Right hindlimb (tissue), 1 donor: ENCODE measurements around the gene RAE1.

Experiments
- DNase-seq: peaks from one replicate; pipeline ENCODE4 v3.0.0-alpha.2; 2018

Gene RAE1

DNA sequence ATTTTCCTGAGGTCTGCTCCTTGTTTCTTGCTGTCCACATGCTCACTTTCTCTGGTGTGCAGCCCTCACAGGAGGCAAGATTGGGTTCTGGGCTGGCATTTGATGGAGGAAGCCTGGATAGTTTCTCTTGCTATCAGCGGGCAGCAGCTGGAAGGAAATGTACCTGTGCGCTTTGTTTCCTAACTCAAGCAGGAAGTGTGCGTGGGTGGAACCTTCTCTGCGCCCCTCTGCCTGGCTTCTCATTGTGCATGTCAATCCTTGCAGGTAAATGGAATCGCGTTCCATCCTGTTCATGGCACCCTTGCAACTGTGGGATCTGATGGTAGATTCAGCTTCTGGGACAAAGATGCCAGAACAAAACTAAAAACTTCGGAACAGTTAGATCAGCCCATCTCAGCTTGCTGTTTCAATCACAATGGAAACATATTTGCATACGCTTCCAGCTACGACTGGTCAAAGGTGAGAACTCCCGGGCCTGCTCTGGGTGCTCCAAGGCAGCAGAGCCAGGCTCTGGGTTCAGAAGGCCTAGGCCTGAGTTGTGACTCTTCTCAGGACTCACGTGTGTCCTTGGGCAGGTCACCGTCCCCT, 23.4 kb downstream of the RAE1 start:
- DNase-seq: no peak

GRCh38 chr20:57374931-57375651, 24.0 kb downstream of the RAE1 start:
- DNase-seq: no peak

DNA sequence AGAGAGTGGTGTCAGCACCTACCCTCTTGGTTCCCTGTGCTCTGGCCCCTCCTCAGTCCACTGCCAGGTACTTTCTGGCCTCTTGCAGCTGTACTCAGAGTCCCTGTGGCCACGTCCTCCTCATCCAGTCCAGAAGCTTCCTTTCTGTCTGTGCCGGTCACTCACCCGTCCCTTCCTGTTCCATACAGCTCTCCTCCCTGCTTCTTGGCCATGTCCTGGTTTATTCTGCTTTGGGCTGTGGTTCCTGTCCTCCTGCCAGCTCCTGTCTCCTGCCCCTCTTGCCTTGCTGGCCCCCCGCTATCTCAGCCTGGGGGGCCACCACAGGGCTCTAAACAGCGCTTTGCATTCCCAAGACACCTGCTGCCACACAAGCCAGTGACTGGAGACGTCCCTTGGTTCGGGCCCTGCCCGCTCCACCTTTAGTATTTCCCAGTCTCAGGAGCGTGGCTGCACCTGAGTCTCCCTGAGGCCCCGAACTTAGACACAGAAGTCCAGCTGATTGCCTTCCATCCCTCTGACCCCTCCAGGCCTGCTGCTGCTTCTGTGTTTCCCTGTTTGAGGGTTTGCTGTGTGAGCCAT, 24.7 kb downstream of the RAE1 start:
- no peak for DNase-seq

- DNase-seq: no peak
Measured at GRCh38 chr20:57377350-57377749, 26.3 kb downstream of the RAE1 start.

DNA sequence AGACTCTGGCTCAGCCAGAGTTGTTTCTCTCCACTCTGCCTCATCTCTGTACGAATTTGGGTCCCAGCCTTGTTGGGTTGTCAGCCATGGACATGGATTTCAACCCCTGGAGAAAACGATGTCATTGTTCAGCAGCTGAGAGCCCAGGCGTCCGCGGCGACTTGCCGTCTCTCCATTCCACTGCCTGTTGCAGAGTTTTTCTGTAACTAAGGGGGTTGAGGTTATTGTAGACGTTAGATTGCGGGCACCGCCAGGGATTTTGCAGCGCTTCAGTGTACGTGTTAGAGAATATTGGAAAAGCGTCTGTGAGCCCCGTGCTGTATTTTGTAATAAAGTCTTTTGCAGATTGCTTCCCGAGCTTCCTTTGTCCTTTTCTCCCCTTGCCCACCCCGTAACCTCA, 27.1 kb downstream of the RAE1 start:
- no peak for DNase-seq

DNA sequence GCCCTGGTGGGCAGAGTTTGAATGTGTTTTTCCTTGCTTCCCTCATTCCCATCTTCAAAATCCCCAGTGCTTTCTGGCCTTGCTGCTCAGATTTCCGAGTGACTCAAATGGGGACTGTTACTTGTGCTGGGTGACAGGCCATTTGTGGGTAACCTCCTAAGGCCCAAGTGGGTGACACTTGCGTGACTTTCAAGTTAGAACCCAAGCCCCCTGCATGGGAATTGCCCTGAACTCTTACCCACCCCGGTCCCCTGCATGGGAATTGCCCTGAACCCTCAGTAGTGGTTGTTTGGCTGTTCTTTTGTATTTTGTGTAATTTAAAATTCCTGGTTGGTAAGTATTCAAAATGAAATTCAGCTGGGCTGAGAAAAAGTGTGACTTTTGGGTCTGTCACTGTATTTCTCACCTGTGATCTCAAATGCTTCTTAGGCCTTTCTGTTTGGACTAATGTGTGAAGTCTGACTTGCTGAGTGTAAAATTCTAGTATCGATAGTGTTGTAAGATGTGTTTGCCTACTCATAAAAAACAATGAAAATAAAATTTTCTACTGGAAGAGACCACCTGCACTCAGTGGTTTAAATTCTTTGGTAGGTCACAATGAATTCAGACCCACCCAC, 27.7 kb downstream of the RAE1 start:
- DNase-seq: no peak

DNA sequence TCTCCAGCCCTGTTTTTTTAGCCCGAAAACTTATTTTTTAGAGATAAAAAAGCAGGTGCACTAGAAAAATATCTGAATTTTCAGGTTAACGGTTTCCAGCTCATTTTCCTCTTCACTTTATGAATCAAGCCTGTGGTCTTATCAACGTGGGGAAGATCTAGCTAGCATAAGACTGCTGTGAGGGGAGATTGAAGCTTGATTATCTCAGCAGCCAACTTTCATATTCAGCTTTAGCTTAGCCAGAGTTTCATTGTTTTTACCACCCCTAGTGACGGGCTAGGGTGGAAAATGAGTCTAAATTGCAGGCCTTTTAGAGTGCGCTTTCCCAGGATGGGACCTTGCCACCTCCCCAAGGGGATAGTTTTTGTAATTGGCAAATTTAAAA, 28.2 kb downstream of the RAE1 start:
- no peak for DNase-seq

- no peak for DNase-seq
Measured at GRCh38 chr20:57380081-57380750, 29.2 kb downstream of the RAE1 start.

DNA sequence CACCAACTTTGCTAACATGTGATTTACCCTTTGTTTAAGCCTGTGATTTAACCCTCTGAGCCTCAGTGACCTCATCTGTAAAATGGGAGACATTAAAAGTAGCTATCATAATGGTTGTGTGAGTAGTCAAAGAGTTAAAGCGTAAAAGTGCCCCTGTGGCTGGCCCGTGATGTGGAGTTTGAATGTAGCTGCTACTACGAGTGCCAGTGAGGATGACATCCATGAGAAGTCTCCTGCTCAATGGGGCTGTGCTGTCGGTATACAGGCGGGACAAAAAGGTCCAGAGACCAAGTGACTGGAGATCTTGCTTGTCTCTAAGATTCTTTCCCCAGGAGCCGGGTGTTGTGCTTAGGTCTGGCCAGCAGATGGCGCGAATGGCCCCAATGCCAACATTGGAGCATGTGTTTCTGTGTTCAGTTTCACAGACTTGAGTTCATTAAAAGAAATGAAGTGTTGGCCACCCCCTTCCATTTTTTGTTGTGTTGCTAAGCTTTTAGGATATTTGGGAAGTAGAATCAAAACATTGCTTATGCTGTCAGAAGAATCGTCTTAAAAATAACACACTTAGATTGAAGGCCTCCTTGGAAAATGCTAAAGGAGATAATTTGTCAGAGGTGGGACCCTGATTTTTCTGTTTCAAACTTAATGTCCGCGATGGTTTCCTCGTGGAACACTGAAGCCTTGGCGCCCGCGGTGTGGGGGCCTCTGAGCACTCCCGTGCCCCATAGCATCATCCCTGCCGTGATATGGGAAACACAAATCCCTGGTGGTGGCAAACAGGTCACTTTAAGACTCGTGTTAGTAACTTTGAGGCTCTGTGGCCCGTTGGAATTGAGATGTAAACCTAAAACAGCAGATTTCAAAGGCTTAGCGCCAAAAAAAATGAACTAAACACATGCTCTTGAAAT, 30.8 kb downstream of the RAE1 start:
- peak; percentile 86 for DNase-seq

DNA sequence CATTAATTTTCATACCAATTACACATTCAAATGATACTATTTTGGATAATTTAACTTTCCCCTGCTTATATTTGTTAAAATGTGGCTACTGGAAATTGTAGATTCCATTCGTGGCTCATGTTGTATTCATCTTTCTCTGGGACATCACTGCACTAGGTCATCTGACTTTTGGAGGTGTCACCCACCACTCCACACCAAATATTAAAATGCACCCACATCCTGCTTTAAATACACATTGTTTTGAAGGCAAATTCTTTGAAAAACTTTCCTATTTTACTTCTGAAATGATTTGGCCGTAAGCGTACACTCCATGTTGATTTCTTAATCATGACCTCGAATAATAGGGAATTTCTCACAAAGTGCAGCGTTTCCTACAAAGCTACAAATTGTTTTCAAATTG, 31.5 kb downstream of the RAE1 start:
- DNase-seq: no peak

GRCh38 chr20:57383447-57384347, 32.6 kb downstream of the RAE1 start:
- DNase-seq: no peak

DNA sequence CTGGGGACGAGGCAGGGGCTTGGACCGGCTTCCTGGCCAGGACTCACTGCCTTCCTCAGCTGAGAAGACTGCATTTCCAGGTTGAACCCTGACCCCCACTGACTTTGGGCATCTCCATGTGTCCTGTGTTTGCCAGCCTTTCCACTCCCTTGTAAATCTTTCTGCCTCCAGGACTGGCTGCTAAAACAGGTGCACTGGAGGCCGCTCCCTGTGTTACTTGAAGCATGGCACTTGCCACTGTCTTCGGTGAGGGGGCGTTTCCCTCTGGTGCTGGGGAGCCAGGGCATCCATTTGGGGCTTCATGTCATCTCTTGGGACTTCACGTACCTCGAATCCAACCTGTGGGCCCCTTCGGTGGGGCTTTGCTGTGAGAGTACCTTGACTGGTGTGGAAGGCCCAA, 33.4 kb downstream of the RAE1 start:
- no peak for DNase-seq

- DNase-seq: no peak
Measured at GRCh38 chr20:57384953-57385761, 34.1 kb downstream of the RAE1 start.

DNA sequence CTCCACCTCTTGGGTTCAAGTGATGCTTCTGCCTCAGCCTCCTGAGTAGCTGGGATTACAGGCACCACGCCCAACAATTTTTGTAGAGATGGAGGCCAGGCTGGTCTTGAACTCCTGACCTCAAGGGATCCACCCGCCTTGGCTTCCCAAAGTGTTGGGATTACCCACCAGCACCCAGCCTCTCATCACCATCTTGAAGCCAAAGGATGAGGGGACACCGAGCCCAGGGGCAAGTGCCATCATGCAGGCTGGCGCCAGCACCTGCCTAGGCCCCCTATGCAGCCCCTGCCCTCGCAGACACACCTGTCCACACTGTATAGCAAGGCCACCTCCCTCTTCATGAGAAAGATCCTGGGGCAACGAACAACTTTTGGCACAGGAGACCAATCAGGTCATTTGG, 34.9 kb downstream of the RAE1 start:
- no peak for DNase-seq

DNA sequence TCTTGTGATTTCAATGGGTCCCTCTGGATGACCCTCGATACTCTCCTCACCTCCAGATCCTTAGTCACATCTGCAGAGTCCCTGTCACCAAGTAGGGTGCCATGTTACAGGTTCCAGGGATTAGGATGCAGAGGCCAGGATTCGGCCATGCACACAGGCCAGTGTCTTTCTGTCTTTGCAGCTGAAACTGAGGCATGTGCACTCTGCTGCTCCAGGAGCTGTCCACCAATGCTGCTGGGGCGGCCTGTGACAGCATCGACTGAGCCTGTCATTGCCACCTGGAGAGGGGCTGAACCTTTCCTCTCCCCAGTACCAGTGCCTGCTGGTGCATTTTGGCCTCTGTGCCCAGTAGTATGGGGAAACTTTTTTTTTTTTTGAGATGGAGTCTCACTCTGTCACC, 35.7 kb downstream of the RAE1 start:
- no peak for DNase-seq

GRCh38 chr20:57387463-57387862, 36.4 kb downstream of the RAE1 start:
- no peak for DNase-seq

GRCh38 chr20:57387945-57388371, 36.9 kb downstream of the RAE1 start:
- DNase-seq: no peak

- DNase-seq: peak; percentile 80
Measured at GRCh38 chr20:57388953-57389694, 38.1 kb downstream of the RAE1 start.
